ENCODE measurements around the gene KCNAB2. TPM values are rescaled to one million over a fixed set of nuclear protein-coding genes. Genes with fewer than 3 reads are reported as not detected.

KCNAB2 gene
- total RNA-seq, 4 donors from 2014 or later = 9.9 to 42.2 (median 17.0) TPM

GRCh38 chr1:6108937-6109614 is 63.4 kb downstream of the KCNAB2 start:
- DNase-seq (ENCODE audit: low spot score) (no peak), ATAC-seq (ENCODE audit: low FRiP score) (no peak)
- TF ChIP-seq CTCF (IDR thresholded peaks at IDR 0.05) = no peak

GRCh38 chr1:6109688-6110087 is 64.0 kb downstream of the KCNAB2 start:
- no peak for DNase-seq (ENCODE audit: low spot score)
- TF ChIP-seq CTCF (IDR thresholded peaks at IDR 0.05) = no peak
- no peak for ATAC-seq (ENCODE audit: low FRiP score)

- ATAC-seq (ENCODE audit: low FRiP score) (no peak), DNase-seq (ENCODE audit: low spot score) (no peak)
- TF ChIP-seq CTCF (IDR thresholded peaks at IDR 0.05) = no peak
These were observed 64.6 kb downstream of the KCNAB2 start for GRCh38 chr1:6110326-6110725.

GRCh38 chr1:6111571-6111970 is 65.9 kb downstream of the KCNAB2 start:
- DNase-seq (ENCODE audit: low spot score) = no peak
- no peak for TF ChIP-seq CTCF (IDR thresholded peaks at IDR 0.05)
- no peak for ATAC-seq (ENCODE audit: low FRiP score)

- TF ChIP-seq CTCF (IDR thresholded peaks at IDR 0.05) = no peak
- ATAC-seq (ENCODE audit: low FRiP score) = no peak
- no peak for DNase-seq (ENCODE audit: low spot score)
These were observed 66.5 kb downstream of the KCNAB2 start for GRCh38 chr1:6111991-6112689.

- DNase-seq (ENCODE audit: low spot score) (no peak), ATAC-seq (ENCODE audit: low FRiP score) (no peak)
- TF ChIP-seq CTCF (IDR thresholded peaks at IDR 0.05) = no peak
These were observed 67.0 kb downstream of the KCNAB2 start for GRCh38 chr1:6112690-6113005.

GRCh38 chr1:6113116-6113515 is 67.4 kb downstream of the KCNAB2 start:
- DNase-seq (ENCODE audit: low spot score) (no peak), ATAC-seq (ENCODE audit: low FRiP score) (no peak)
- no peak for TF ChIP-seq CTCF (IDR thresholded peaks at IDR 0.05)

Data from omental fat pad (tissue), 4 donors.